OCI-LY1 (cell line): ENCODE measurements around the gene RTL10.

Source experiments
- H2AFZ ChIP-seq: fragments of 200-600 bp; sonication (generic), shearing (Covaris generic); 2 replicates; pipeline ENCODE4 v1.6.0; 2014; ENCODE audit warnings: antibody characterized with exemption, mild to moderate bottlenecking, low read length
- H3F3A ChIP-seq: fragments of 200-600 bp; sonication (generic), shearing (Covaris generic); 2 replicates; pipeline ENCODE4 v1.6.0; 2014; ENCODE audit warnings: mild to moderate bottlenecking, antibody characterized with exemption, low read length, moderate library complexity; ENCODE audit not compliant: insufficient read depth
- H3K27ac ChIP-seq: fragments of 200-600 bp; sonication (generic); 2 replicates; pipeline ENCODE4 v1.5.1; 2014; ENCODE audit warnings: low read length, mixed run types, mild to moderate bottlenecking, low read depth; ENCODE audit not compliant: poor library complexity, severe bottlenecking
- H3K27me3 ChIP-seq: fragments of 200-600 bp; sonication (generic); 2 replicates; pipeline ENCODE4 v1.6.0; 2014; ENCODE audit warnings: antibody characterized with exemption, mild to moderate bottlenecking, low read length, moderate library complexity; ENCODE audit not compliant: insufficient read depth
- H3K36me3 ChIP-seq: fragments of 200-600 bp; sonication (generic); 2 replicates; pipeline ENCODE4 v1.6.1; 2014; ENCODE audit warnings: mild to moderate bottlenecking, antibody characterized with exemption, low read length, moderate library complexity, mixed read lengths; ENCODE audit not compliant: insufficient read depth
- H3K4me1 ChIP-seq: fragments of 200-600 bp; sonication (generic); 2 replicates; pipeline ENCODE4 v1.5.1; 2014; ENCODE audit warnings: mild to moderate bottlenecking, low read length, moderate library complexity; ENCODE audit not compliant: insufficient read depth, severe bottlenecking
- H3K4me2 ChIP-seq: fragments of 200-600 bp; sonication (generic), shearing (Covaris generic); 2 replicates; pipeline ENCODE4 v1.6.1; 2014; ENCODE audit warnings: low read length
- H3K4me3 ChIP-seq: fragments of 200-600 bp; sonication (generic); 2 replicates; pipeline ENCODE4 v1.5.1; 2014; ENCODE audit warnings: low read length, low read depth, mild to moderate bottlenecking, mixed read lengths; ENCODE audit not compliant: poor library complexity, severe bottlenecking
- H3K79me2 ChIP-seq: fragments of 200-600 bp; shearing (Covaris generic); 2 replicates; pipeline ENCODE4 v1.6.1; 2016; ENCODE audit warnings: mixed run types, low read length, mixed read lengths; ENCODE audit not compliant: insufficient read depth
- H3K9ac ChIP-seq: fragments of 200-600 bp; sonication (generic), shearing (Covaris generic); 2 replicates; pipeline ENCODE4 v1.6.1; 2014; ENCODE audit warnings: mild to moderate bottlenecking, low read length, mixed read lengths
- H3K9me2 ChIP-seq: fragments of 200-600 bp; sonication (generic), shearing (Covaris generic); 2 replicates; pipeline ENCODE4 v1.6.1; 2014; ENCODE audit warnings: low read depth, mild to moderate bottlenecking, low read length, mixed read lengths
- H3K9me3 ChIP-seq: fragments of 200-600 bp; shearing (Covaris generic); 2 replicates; pipeline ENCODE4 v1.6.1; 2014; ENCODE audit warnings: low read length, mixed read lengths
- H4K20me1 ChIP-seq: fragments of 200-600 bp; sonication (generic), shearing (Covaris generic); 2 replicates; pipeline ENCODE4 v1.6.0; 2016; ENCODE audit warnings: mild to moderate bottlenecking, low read length; ENCODE audit not compliant: insufficient read depth
- EZH2 ChIP-seq: fragments of 200-600 bp; sonication (generic), shearing (Covaris generic); IDR thresholded peaks from 2 replicates; pipeline ENCODE4 v1.8.0; 2017; ENCODE audit warnings: borderline replicate concordance, mixed run types, mild to moderate bottlenecking, antibody characterized with exemption, low read length, moderate library complexity, mixed read lengths
- TF ChIP-seq, protein P1 (sequence below): fragments of 200-600 bp; sonication (generic), shearing (Covaris generic); IDR thresholded peaks from 2 replicates; pipeline ENCODE4 v1.5.1; 2017; ENCODE audit warnings: mild to moderate bottlenecking, antibody characterized with exemption, low read length, moderate library complexity, mixed read lengths

Gene RTL10

DNA sequence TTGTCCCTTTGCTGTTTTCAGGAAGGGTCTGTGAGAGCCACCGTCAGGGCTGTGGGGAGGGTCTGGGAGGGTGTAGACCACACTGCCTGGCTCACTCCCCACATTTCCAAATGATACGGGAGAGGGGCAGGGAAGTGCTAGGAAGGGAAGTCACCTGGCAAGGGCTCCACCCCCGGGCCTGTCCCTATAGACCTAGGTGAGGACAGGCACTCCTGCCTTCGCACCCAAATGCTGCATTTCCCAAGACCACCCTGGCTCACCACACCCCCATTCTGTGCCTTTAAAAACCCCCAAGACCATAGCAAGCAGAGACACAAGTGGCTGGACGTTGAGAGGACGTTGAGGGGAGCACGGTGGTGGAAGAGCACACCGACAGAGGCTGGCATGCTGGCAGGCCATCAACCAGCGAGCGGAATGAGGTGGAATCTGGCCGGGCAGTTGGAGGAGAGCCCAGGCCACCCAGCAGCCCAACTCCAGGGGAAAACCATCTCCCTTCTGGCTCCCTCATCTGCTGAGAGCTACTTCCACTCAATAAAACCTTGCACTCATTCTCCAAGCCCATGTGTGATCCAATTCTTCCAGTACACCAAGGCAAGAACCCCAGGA, 45.7 kb downstream of the RTL10 start:
- no peak overlapping the region for H3K9ac ChIP-seq
- TF ChIP-seq EZH2 = no peak
- TF ChIP-seq, protein P1, sequence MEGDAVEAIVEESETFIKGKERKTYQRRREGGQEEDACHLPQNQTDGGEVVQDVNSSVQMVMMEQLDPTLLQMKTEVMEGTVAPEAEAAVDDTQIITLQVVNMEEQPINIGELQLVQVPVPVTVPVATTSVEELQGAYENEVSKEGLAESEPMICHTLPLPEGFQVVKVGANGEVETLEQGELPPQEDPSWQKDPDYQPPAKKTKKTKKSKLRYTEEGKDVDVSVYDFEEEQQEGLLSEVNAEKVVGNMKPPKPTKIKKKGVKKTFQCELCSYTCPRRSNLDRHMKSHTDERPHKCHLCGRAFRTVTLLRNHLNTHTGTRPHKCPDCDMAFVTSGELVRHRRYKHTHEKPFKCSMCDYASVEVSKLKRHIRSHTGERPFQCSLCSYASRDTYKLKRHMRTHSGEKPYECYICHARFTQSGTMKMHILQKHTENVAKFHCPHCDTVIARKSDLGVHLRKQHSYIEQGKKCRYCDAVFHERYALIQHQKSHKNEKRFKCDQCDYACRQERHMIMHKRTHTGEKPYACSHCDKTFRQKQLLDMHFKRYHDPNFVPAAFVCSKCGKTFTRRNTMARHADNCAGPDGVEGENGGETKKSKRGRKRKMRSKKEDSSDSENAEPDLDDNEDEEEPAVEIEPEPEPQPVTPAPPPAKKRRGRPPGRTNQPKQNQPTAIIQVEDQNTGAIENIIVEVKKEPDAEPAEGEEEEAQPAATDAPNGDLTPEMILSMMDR = no peak

DNA sequence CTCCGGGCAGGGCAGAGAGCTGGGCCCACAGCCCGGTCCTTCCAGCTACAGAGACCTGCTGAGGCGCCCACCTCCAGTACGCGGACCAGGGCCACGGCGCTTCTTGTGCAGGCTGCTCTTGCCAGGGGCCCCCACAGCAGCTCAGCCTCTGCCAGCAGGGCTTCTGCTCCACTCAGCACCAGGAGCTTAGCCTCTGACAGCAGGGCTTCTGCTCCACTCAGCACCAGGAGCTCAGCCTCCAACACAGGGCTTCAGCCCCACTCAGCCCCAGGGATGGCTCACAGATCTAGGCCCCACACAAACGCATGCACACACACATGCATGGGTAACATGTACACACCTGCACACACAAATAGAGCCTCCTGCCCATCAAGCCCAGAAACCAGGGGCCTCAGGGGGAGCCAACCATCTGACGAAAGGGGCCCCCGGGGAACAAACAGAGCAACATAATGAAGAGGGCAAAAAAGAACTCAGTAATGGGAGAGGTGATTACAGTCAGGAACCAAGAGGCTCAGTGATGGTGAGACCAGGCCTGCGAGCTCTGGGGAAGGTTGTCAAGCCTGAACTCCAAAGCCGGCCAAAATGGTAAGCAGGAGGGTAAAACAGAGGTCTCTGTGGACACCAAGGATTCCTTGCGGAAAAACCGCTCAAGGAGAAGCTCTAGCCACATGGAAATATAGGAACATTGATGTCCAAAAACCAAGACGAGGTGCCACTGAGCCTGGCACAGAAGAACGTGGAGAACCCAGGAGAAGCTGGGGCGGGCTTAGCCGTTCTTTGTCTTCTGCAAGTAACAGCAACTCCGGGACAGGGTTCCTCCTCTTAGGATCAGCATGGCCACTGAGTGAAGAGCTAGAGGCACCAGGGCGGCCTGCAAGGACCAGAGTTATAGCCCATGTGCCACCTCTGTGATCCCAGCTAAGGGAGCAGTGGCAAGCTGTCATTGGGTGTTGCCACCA, 46.5 kb downstream of the RTL10 start:
- Histone ChIP-seq H3K4me2 (no peak overlapping the region), H3K9me2 (no peaks in the 10 kb centered on the region), H3K27ac (no peak overlapping the region), H3K4me3 (no peak overlapping the region), H4K20me1 (no peaks in the 10 kb centered on the region), H3K9me3 (no peaks in the 10 kb centered on the region), H3K36me3 (no peaks in the 10 kb centered on the region), H3K27me3 (no peaks in the 10 kb centered on the region), H3K79me2 (no peaks in the 10 kb centered on the region), H3K4me1 (no peaks in the 10 kb centered on the region), H3F3A (no peaks in the 10 kb centered on the region), H3K9ac (no peak overlapping the region), H2AFZ (no peak overlapping the region)
- TF ChIP-seq, protein P1 = no peak
- no peak for TF ChIP-seq EZH2

More for the DNA sequence above, 45.7 kb downstream of the RTL10 start:
- Histone ChIP-seq H3K9me2 (no peaks in the 10 kb centered on the region), H3K4me2 (no peak overlapping the region), H3F3A (no peaks in the 10 kb centered on the region), H3K4me1 (no peaks in the 10 kb centered on the region), H3K79me2 (no peaks in the 10 kb centered on the region), H3K9me3 (no peaks in the 10 kb centered on the region), H3K4me3 (no peak overlapping the region), H4K20me1 (no peaks in the 10 kb centered on the region), H3K27ac (no peak overlapping the region), H2AFZ (no peak overlapping the region), H3K36me3 (no peaks in the 10 kb centered on the region), H3K27me3 (no peaks in the 10 kb centered on the region)

DNA sequence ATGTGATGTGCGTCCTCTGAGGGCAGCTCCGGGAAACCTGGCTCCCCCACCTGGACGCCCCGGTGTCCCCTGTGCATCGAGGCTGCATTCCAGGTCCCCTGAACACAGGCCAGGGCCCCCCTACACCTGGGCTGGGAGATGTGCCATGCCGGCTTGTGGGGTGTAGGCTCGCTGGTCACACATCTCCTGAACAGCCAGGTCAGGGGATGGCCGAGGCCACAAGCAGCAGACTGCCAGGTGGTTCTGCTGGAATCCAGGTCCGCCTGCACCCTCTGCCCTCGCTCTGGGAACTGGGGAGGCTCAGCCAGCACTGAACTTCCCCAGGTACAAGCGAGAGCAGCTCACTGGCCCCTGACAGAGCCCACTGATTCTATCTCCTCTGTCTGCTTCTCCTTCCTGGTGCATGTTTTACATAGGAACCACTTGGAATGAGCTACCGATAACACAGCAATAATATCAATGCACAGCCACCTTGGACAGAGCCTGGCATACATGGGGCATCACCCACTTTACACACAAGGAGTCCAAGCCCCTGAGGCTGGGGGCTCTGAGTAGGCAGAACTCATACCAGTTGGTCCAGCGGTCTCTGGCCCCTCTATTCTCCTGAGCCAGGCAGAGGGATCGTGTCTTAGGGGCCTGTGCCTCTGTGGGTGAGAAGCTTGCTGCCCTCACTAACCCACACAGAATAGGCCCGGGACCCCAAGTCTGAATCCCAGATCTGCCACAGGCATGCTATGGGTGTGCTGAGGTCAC, 47.3 kb downstream of the RTL10 start:
- H3K36me3 ChIP-seq = no peaks in the 10 kb centered on the region

More for the DNA sequence above, 47.3 kb downstream of the RTL10 start:
- Histone ChIP-seq H3K9me3 (no peaks in the 10 kb centered on the region), H2AFZ (no peak overlapping the region), H3K4me2 (no peak overlapping the region), H3K27ac (no peak overlapping the region), H3K4me1 (no peaks in the 10 kb centered on the region), H4K20me1 (no peaks in the 10 kb centered on the region), H3K27me3 (no peaks in the 10 kb centered on the region), H3K4me3 (no peak overlapping the region), H3K9me2 (no peaks in the 10 kb centered on the region), H3F3A (no peaks in the 10 kb centered on the region), H3K9ac (no peak overlapping the region), H3K79me2 (no peaks in the 10 kb centered on the region)
- TF ChIP-seq, protein P1 = no peak
- no peak for TF ChIP-seq EZH2
